Keratinocyte (primary cell): ENCODE data around the gene SLK.

Experiments
- EZH2 ChIP-seq: IDR thresholded peaks from one replicate; pipeline ENCODE4 v1.6.1; 2012; ENCODE audit warnings: inconsistent platforms, mild to moderate bottlenecking, low read length, moderate library complexity
- TF ChIP-seq, protein P1 (sequence below), 3 experiments: IDR thresholded peaks in 1 of 3; conservative IDR thresholded peaks in 1 of 3; optimal IDR thresholded peaks in 1 of 3; 2 replicates in 2 of 3; 3 replicates in 1 of 3; pipeline versions ENCODE3 to v1.5.1; 2011; ENCODE audit warnings: low read length in 3 of 3, mild to moderate bottlenecking in 3 of 3, moderate library complexity in 2 of 3, control low read depth in 1 of 3, inconsistent platforms in 1 of 3; ENCODE audit not compliant: insufficient read depth in 2 of 3; ENCODE audit errors: extremely low read depth in 1 of 3

DNA sequence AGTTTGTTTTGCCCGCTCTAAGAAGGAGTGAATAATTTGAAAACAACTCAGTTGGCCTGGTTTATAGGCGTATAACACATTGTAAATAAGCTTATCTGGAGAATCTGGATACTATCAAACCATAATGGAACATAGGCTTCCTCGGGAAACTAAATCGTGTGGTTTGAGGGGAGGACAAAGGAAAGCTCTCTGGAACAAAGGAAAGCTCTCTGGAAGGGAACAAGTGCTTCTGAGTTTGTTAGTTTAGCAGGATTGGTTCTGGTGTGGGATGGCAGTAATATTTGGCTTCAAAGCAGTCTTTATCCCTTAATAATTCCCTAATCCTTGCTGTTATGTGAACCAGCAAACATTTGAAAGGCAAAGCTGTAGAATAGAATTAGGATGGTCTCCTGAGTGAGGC, 15.0 kb upstream of the SLK start:
- TF ChIP-seq, protein P1, sequence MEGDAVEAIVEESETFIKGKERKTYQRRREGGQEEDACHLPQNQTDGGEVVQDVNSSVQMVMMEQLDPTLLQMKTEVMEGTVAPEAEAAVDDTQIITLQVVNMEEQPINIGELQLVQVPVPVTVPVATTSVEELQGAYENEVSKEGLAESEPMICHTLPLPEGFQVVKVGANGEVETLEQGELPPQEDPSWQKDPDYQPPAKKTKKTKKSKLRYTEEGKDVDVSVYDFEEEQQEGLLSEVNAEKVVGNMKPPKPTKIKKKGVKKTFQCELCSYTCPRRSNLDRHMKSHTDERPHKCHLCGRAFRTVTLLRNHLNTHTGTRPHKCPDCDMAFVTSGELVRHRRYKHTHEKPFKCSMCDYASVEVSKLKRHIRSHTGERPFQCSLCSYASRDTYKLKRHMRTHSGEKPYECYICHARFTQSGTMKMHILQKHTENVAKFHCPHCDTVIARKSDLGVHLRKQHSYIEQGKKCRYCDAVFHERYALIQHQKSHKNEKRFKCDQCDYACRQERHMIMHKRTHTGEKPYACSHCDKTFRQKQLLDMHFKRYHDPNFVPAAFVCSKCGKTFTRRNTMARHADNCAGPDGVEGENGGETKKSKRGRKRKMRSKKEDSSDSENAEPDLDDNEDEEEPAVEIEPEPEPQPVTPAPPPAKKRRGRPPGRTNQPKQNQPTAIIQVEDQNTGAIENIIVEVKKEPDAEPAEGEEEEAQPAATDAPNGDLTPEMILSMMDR (optimal IDR thresholded peaks at IDR 0.05 in 1 of 3, IDR thresholded peaks at IDR 0.05 in 1 of 3, conservative IDR thresholded peaks at IDR 0.05 in 1 of 3; ENCODE audit: extremely low read depth in 1 of 3, insufficient read depth in 2 of 3, low read length in 3 of 3) = no peak
- TF ChIP-seq EZH2 = no peak
